Measurements from ENCODE around the gene MTA1.

The MTA1 gene

DNA sequence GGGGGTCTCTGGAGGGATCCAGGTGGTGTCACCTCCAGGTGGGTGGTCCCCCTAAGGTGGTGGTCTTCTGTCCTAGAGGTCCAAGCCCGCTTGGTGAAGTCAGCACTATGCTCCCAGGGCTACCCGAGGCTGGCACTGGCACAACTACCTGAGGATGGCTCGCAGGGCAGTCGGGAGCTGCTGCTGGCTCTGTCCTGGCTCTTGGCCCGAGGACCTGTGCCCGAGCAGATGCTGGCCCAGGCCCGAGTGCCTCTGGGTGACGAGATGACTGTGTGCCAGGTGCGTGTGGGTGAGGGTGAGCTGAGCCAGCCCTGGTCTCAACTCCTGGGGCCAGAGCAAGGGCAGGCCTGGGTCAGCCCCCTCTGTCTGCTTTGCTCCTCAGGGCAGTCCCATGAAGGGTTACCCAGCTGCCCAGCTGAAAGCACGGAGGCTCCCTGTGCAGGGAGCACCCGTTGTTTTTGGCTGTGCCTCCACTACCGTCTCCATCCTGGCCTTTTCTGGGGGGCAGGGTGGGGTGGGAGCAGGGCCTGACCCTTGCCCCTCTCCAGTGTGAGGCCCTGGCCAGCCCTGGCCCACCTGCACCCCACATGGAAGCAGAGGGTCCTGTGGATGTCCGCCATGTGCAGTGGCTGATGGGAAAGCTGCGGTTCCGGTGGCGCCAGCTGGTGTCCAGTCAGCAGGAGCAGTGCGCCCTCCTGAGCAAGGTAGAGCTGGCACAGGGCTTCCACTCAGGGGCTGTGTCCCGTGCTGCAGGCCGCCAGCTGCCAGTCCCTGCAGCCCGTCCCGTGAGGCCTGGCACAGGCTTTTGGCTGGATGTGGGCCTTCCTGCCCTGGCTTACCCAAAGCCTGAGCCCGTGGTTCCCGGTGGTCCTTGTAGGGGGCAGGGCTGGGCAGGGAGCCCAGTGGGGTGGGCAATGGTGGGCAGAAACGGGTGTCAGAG lies 72.7 kb downstream of the MTA1 start:
- Histone ChIP-seq H3K4me3 (ENCODE audit: low read depth, low read length) (no peak overlapping the region), H3K36me3 (replicated peaks) (no peaks in the 10 kb centered on the region), H3K27ac (no peak overlapping the region), H3K27me3 (replicated peaks) (peaks cover 8% of the 10 kb centered on the region)
- in situ Hi-C loops (cut with HindIII; ENCODE audit: low pct_ligation_motif_present, low sequenced_read_pairs) = no loop called here
- TF ChIP-seq, protein P1, sequence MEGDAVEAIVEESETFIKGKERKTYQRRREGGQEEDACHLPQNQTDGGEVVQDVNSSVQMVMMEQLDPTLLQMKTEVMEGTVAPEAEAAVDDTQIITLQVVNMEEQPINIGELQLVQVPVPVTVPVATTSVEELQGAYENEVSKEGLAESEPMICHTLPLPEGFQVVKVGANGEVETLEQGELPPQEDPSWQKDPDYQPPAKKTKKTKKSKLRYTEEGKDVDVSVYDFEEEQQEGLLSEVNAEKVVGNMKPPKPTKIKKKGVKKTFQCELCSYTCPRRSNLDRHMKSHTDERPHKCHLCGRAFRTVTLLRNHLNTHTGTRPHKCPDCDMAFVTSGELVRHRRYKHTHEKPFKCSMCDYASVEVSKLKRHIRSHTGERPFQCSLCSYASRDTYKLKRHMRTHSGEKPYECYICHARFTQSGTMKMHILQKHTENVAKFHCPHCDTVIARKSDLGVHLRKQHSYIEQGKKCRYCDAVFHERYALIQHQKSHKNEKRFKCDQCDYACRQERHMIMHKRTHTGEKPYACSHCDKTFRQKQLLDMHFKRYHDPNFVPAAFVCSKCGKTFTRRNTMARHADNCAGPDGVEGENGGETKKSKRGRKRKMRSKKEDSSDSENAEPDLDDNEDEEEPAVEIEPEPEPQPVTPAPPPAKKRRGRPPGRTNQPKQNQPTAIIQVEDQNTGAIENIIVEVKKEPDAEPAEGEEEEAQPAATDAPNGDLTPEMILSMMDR (IDR thresholded peaks at IDR 0.05; ENCODE audit: low read depth, low read length, missing control alignments) = no peak
- DNase-seq = no peak

DNA sequence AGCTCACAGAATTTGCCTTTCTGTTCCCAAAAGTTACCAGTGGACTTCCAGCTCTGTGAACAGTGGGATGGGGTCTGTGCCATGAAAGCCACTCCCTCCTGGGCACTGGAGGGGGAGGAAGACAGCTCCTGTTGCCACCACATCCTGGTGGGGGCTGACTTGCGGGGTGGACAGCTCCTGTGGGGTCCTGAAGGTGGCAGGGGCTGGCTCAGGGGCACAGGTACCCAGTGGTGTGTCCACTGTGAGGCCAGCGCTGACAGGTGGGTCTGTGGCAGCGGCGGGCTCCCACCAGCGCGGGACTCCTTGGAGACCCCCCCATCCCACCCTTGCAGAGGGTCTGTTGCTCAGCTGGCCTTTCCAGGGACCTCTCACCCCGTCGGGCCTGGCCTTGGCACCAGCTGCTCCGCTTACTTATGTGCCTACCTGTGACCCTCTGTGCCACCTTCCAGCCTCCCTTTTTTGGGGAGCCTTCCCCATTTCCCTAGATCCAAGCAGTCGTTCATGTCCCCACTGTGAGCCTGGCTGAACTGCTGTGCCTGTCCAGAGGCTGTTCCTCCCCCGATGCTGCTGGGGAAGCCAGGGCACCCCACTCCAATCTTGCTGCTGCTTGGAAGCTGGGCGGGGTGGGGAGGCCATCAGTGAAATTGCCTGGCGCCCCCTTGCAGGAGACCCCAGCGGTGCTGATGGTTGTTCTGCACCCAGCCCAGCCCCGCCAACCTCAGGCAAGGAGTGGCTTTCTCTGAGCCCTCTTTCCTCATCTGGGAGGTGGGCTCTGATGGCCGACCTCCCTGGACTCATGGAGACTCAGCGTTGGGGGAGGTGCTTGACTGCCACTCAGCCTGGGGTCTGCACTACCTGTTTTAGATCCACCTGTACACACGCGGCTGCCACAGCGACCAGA lies 73.6 kb downstream of the MTA1 start:
- in situ Hi-C loops (cut with HindIII; ENCODE audit: low pct_ligation_motif_present, low sequenced_read_pairs) = no loop called here
- no peaks in the 10 kb centered on the region for H3K36me3 ChIP-seq (replicated peaks)
- H3K4me3 ChIP-seq (ENCODE audit: low read depth, low read length) = no peak overlapping the region
- no peak overlapping the region for H3K27ac ChIP-seq
- TF ChIP-seq, protein P1 (IDR thresholded peaks at IDR 0.05; ENCODE audit: low read depth, low read length, missing control alignments) = no peak
- no peak for DNase-seq
- no peaks in the 10 kb centered on the region for H3K27me3 ChIP-seq (replicated peaks)

DNA sequence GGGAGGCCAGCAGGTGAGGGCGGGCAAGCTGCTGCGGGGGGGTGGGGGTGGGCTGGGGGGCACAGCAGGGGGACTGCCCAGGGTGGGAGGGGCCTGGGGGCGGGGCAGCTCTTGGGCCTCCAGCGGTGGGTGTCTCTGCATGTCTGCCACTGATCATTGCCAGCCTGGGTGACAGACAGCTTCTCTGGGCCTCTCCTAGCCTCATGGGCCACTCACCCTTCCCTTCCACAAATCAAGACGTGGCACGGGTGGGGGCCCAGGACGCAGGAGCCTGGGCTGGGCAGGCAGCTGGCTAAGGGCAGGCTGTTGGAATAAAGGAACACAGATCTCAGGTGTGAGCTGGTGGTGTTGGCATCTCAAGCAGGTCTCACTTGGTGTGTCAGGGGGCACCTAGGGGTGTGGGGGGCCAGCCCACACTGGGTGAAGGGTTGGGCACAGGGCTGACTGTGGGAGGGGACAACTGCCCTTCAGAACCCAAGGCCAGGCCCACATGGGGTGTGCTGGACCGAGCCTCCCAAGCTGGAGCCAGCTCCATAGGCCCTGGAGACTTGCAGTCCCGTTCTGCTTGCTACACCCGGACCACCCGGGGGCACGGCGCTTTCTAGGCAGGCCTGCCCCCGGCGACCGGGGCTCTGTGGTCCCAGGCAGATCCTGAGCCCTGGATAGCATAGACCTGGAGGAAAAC lies 74.4 kb downstream of the MTA1 start:
- H3K4me3 ChIP-seq (ENCODE audit: low read depth, low read length) = no peak overlapping the region
- in situ Hi-C loops (cut with HindIII; ENCODE audit: low pct_ligation_motif_present, low sequenced_read_pairs) = no loop called here
- no peaks in the 10 kb centered on the region for H3K36me3 ChIP-seq (replicated peaks)
- TF ChIP-seq, protein P1 (IDR thresholded peaks at IDR 0.05; ENCODE audit: low read depth, low read length, missing control alignments) = no peak
- DNase-seq = no peak
- no peak overlapping the region for H3K27ac ChIP-seq
- H3K27me3 ChIP-seq (replicated peaks) = no peaks in the 10 kb centered on the region

DNA sequence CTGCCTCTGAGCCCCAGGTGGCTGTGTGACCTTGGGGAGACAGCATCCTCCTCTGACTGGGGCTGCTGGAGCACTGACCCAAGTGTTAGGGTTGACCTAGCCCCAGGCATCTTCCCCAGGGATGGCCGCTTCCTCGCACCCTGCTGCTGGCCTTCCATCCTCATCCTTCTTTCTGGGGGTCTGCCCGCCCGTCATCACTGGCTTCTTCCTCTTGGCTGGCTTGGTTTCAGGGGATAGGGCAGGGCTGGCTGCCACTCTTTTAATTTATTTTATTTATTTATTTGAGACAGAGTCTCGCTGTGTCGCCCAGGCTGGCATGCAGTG lies 74.9 kb downstream of the MTA1 start:
- in situ Hi-C loops (cut with HindIII; ENCODE audit: low pct_ligation_motif_present, low sequenced_read_pairs) = no loop called here
- H3K4me3 ChIP-seq (ENCODE audit: low read depth, low read length) = no peak overlapping the region
- TF ChIP-seq, protein P1 (IDR thresholded peaks at IDR 0.05; ENCODE audit: low read depth, low read length, missing control alignments) = no peak
- no peak for DNase-seq
- H3K27me3 ChIP-seq (replicated peaks) = no peaks in the 10 kb centered on the region
- H3K36me3 ChIP-seq (replicated peaks) = no peaks in the 10 kb centered on the region
- no peak overlapping the region for H3K27ac ChIP-seq

DNA sequence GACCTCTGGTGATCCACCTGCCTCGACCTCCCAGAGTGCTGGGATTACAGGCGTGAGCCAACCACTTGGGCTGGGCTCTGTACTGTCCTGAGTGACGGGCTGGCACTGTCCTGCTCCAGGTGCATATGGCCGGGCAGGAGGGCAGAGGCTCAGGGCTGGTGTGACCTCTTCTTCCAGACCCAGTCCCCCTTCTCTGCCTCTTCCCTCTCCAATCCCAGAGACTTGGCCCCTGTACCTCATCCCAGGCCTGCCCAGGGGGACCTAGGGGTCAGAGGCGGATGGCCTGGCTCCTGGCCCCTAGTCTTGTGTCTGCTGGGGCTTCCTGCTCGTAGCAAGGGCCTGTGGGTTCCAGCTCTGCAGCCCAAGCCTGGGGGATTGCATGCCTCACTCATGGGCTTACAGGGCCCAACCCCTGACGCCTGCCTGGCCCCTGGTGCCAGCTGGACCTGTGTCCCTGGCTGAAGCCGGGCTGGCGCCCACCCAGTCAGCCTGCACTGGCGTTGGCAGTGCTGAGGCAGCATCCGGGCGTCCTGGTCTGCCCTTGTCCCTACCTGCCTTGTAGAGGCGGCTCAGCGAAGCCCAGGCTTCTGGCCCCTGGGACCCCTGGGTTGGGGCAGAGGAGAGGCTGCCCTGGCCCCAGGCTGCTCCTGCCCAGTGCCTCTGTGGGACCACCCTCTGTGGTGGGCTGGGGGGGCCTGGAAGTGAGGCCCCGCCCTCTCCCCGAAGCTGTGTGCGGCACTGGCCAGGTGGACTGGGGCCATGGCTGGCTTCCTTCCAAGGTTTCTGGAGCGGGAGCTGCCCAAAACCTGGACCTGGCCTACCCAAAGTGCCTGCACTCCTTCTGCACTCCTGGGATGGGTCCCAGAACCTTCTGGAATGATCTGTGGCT lies 75.7 kb downstream of the MTA1 start:
- Histone ChIP-seq H3K4me3 (ENCODE audit: low read depth, low read length) (no peak overlapping the region), H3K36me3 (replicated peaks) (no peaks in the 10 kb centered on the region), H3K27me3 (replicated peaks) (no peaks in the 10 kb centered on the region), H3K27ac (no peak overlapping the region)
- in situ Hi-C loops (cut with HindIII; ENCODE audit: low pct_ligation_motif_present, low sequenced_read_pairs) = no loop called here
- TF ChIP-seq, protein P1 (IDR thresholded peaks at IDR 0.05; ENCODE audit: low read depth, low read length, missing control alignments) = no peak
- no peak for DNase-seq

Measured in brain microvascular endothelial cell (primary cell).